ENCODE measurements around the gene PROK1.

Gene PROK1

GRCh38 chr1:110420023-110420662 lies 30.8 kb upstream of the PROK1 start:
- H3K9ac ChIP-seq (ENCODE audit: low read length) = no peak overlapping the region
- no peak overlapping the region for H3K4me3 ChIP-seq (ENCODE audit: low read length)
- H3K36me3 ChIP-seq (ENCODE audit: control insufficient read depth, low read depth, low read length) = no peaks in the 10 kb centered on the region
- H3K9me3 ChIP-seq (ENCODE audit: control insufficient read depth, low read depth, low read length) = no peaks in the 10 kb centered on the region
- no peaks in the 10 kb centered on the region for H3K27me3 ChIP-seq (ENCODE audit: control insufficient read depth, insufficient read depth, low read length)
- no peaks in the 10 kb centered on the region for H3K4me1 ChIP-seq (ENCODE audit: control insufficient read depth, low read depth, low read length)
- no peak overlapping the region for H3K27ac ChIP-seq (ENCODE audit: low read length)

- Histone ChIP-seq H3K4me3 (ENCODE audit: low read length) (no peak overlapping the region), H3K36me3 (ENCODE audit: control insufficient read depth, low read depth, low read length) (no peaks in the 10 kb centered on the region), H3K27me3 (ENCODE audit: control insufficient read depth, insufficient read depth, low read length) (no peaks in the 10 kb centered on the region), H3K27ac (ENCODE audit: low read length) (no peak overlapping the region), H3K4me1 (ENCODE audit: control insufficient read depth, low read depth, low read length) (no peaks in the 10 kb centered on the region), H3K9me3 (ENCODE audit: control insufficient read depth, low read depth, low read length) (no peaks in the 10 kb centered on the region), H3K9ac (ENCODE audit: low read length) (no peak overlapping the region)
These were observed 29.8 kb upstream of the PROK1 start for GRCh38 chr1:110420874-110421793.

GRCh38 chr1:110424699-110425611 lies 26.0 kb upstream of the PROK1 start:
- Histone ChIP-seq H3K4me3 (ENCODE audit: low read length) (no peak overlapping the region), H3K4me1 (ENCODE audit: control insufficient read depth, low read depth, low read length) (no peaks in the 10 kb centered on the region), H3K27ac (ENCODE audit: low read length) (no peak overlapping the region), H3K9me3 (ENCODE audit: control insufficient read depth, low read depth, low read length) (no peaks in the 10 kb centered on the region), H3K27me3 (ENCODE audit: control insufficient read depth, insufficient read depth, low read length) (no peaks in the 10 kb centered on the region), H3K36me3 (ENCODE audit: control insufficient read depth, low read depth, low read length) (no peaks in the 10 kb centered on the region), H3K9ac (ENCODE audit: low read length) (no peak overlapping the region)

- no peaks in the 10 kb centered on the region for H3K4me1 ChIP-seq (ENCODE audit: control insufficient read depth, low read depth, low read length)
- no peak overlapping the region for H3K4me3 ChIP-seq (ENCODE audit: low read length)
- no peaks in the 10 kb centered on the region for H3K36me3 ChIP-seq (ENCODE audit: control insufficient read depth, low read depth, low read length)
- no peak overlapping the region for H3K27ac ChIP-seq (ENCODE audit: low read length)
- no peaks in the 10 kb centered on the region for H3K27me3 ChIP-seq (ENCODE audit: control insufficient read depth, insufficient read depth, low read length)
- no peak overlapping the region for H3K9ac ChIP-seq (ENCODE audit: low read length)
- H3K9me3 ChIP-seq (ENCODE audit: control insufficient read depth, low read depth, low read length) = no peaks in the 10 kb centered on the region
These were observed 25.3 kb upstream of the PROK1 start for GRCh38 chr1:110425612-110426152.

GRCh38 chr1:110426854-110427253 lies 24.1 kb upstream of the PROK1 start:
- Histone ChIP-seq H3K27ac (ENCODE audit: low read length) (no peak overlapping the region), H3K36me3 (ENCODE audit: control insufficient read depth, low read depth, low read length) (no peaks in the 10 kb centered on the region), H3K27me3 (ENCODE audit: control insufficient read depth, insufficient read depth, low read length) (no peaks in the 10 kb centered on the region)

GRCh38 chr1:110428946-110429345 lies 22.0 kb upstream of the PROK1 start:
- no peaks in the 10 kb centered on the region for H3K27me3 ChIP-seq (ENCODE audit: control insufficient read depth, insufficient read depth, low read length)
- H3K9me3 ChIP-seq (ENCODE audit: control insufficient read depth, low read depth, low read length) = no peaks in the 10 kb centered on the region
- H3K36me3 ChIP-seq (ENCODE audit: control insufficient read depth, low read depth, low read length) = no peaks in the 10 kb centered on the region
- peaks cover 9% of the 10 kb centered on the region for H3K4me1 ChIP-seq (ENCODE audit: control insufficient read depth, low read depth, low read length)
- H3K4me3 ChIP-seq (ENCODE audit: low read length) = no peak overlapping the region
- no peak overlapping the region for H3K9ac ChIP-seq (ENCODE audit: low read length)
- no peak overlapping the region for H3K27ac ChIP-seq (ENCODE audit: low read length)

More at GRCh38 chr1:110426854-110427253, 24.1 kb upstream of the PROK1 start:
- Histone ChIP-seq H3K4me3 (ENCODE audit: low read length) (no peak overlapping the region), H3K9ac (ENCODE audit: low read length) (no peak overlapping the region), H3K4me1 (ENCODE audit: control insufficient read depth, low read depth, low read length) (no peaks in the 10 kb centered on the region), H3K9me3 (ENCODE audit: control insufficient read depth, low read depth, low read length) (no peaks in the 10 kb centered on the region)

GRCh38 chr1:110430366-110430765 lies 20.6 kb upstream of the PROK1 start:
- no peak overlapping the region for H3K27ac ChIP-seq (ENCODE audit: low read length)
- no peak overlapping the region for H3K9ac ChIP-seq (ENCODE audit: low read length)
- H3K4me1 ChIP-seq (ENCODE audit: control insufficient read depth, low read depth, low read length) = peaks cover 13% of the 10 kb centered on the region
- H3K36me3 ChIP-seq (ENCODE audit: control insufficient read depth, low read depth, low read length) = no peaks in the 10 kb centered on the region
- H3K27me3 ChIP-seq (ENCODE audit: control insufficient read depth, insufficient read depth, low read length) = no peaks in the 10 kb centered on the region
- H3K9me3 ChIP-seq (ENCODE audit: control insufficient read depth, low read depth, low read length) = no peaks in the 10 kb centered on the region
- H3K4me3 ChIP-seq (ENCODE audit: low read length) = no peak overlapping the region

- Histone ChIP-seq H3K27me3 (ENCODE audit: control insufficient read depth, insufficient read depth, low read length) (no peaks in the 10 kb centered on the region), H3K4me3 (ENCODE audit: low read length) (no peak overlapping the region), H3K36me3 (ENCODE audit: control insufficient read depth, low read depth, low read length) (no peaks in the 10 kb centered on the region), H3K9ac (ENCODE audit: low read length) (no peak overlapping the region), H3K4me1 (ENCODE audit: control insufficient read depth, low read depth, low read length) (peaks cover 13% of the 10 kb centered on the region), H3K27ac (ENCODE audit: low read length) (no peak overlapping the region), H3K9me3 (ENCODE audit: control insufficient read depth, low read depth, low read length) (no peaks in the 10 kb centered on the region)
These were observed 20.0 kb upstream of the PROK1 start for GRCh38 chr1:110430901-110431300.

- Histone ChIP-seq H3K9ac (ENCODE audit: low read length) (no peak overlapping the region), H3K36me3 (ENCODE audit: control insufficient read depth, low read depth, low read length) (no peaks in the 10 kb centered on the region), H3K27me3 (ENCODE audit: control insufficient read depth, insufficient read depth, low read length) (no peaks in the 10 kb centered on the region), H3K4me3 (ENCODE audit: low read length) (no peak overlapping the region), H3K27ac (ENCODE audit: low read length) (no peak overlapping the region), H3K9me3 (ENCODE audit: control insufficient read depth, low read depth, low read length) (no peaks in the 10 kb centered on the region), H3K4me1 (ENCODE audit: control insufficient read depth, low read depth, low read length) (peaks cover 13% of the 10 kb centered on the region)
These were observed 17.7 kb upstream of the PROK1 start for GRCh38 chr1:110433213-110433612.

- H3K4me3 ChIP-seq (ENCODE audit: low read length) = no peak overlapping the region
- H3K27ac ChIP-seq (ENCODE audit: low read length) = no peak overlapping the region
- no peaks in the 10 kb centered on the region for H3K36me3 ChIP-seq (ENCODE audit: control insufficient read depth, low read depth, low read length)
- H3K4me1 ChIP-seq (ENCODE audit: control insufficient read depth, low read depth, low read length) = peaks cover 13% of the 10 kb centered on the region
- no peak overlapping the region for H3K9ac ChIP-seq (ENCODE audit: low read length)
- H3K27me3 ChIP-seq (ENCODE audit: control insufficient read depth, insufficient read depth, low read length) = no peaks in the 10 kb centered on the region
- no peaks in the 10 kb centered on the region for H3K9me3 ChIP-seq (ENCODE audit: control insufficient read depth, low read depth, low read length)
These were observed 17.1 kb upstream of the PROK1 start for GRCh38 chr1:110433803-110434202.

- Histone ChIP-seq H3K9me3 (ENCODE audit: control insufficient read depth, low read depth, low read length) (no peaks in the 10 kb centered on the region), H3K9ac (ENCODE audit: low read length) (no peak overlapping the region), H3K27ac (ENCODE audit: low read length) (no peak overlapping the region), H3K27me3 (ENCODE audit: control insufficient read depth, insufficient read depth, low read length) (no peaks in the 10 kb centered on the region), H3K4me1 (ENCODE audit: control insufficient read depth, low read depth, low read length) (peaks cover 13% of the 10 kb centered on the region), H3K36me3 (ENCODE audit: control insufficient read depth, low read depth, low read length) (no peaks in the 10 kb centered on the region), H3K4me3 (ENCODE audit: low read length) (no peak overlapping the region)
These were observed 16.0 kb upstream of the PROK1 start for GRCh38 chr1:110434946-110435345.

Measured in iPS-18a (cell line).